IgD-negative memory B cell (primary cell): ENCODE measurements around the gene MPP2. TPM values are rescaled to one million over a fixed set of nuclear protein-coding genes. Genes with fewer than 3 reads are reported as not detected.

Experiments used
- H3K27ac Mint-ChIP-seq, 3 donors: one replicate each; pipeline ENCODE4 v1.8.0; 2020 to 2022; ENCODE audit warnings: mild to moderate bottlenecking in 3 of 3, mixed read lengths in 3 of 3, moderate library complexity in 1 of 3
- H3K27me3 Mint-ChIP-seq: one replicate; pipeline ENCODE4 v1.8.0; 2021; ENCODE audit warnings: mixed read lengths
- H3K36me3 Mint-ChIP-seq: one replicate; pipeline ENCODE4 v1.8.0; 2020; ENCODE audit warnings: mild to moderate bottlenecking, mixed read lengths
- H3K4me1 Mint-ChIP-seq, 3 donors: one replicate each; pipeline ENCODE4 v1.8.0; 2020 to 2022; ENCODE audit warnings: mixed read lengths in 3 of 3, mild to moderate bottlenecking in 1 of 3
- H3K4me3 Mint-ChIP-seq, 4 donors: one replicate each; pipeline ENCODE4 v1.8.0; 2020 to 2022; ENCODE audit warnings: mild to moderate bottlenecking in 4 of 4, mixed read lengths in 4 of 4, moderate library complexity in 3 of 4
- H3K9me3 Mint-ChIP-seq, 3 donors: one replicate each; pipeline ENCODE4 v1.8.0; 2020 to 2021; ENCODE audit warnings: mixed read lengths in 3 of 3, mild to moderate bottlenecking in 1 of 3
- polyA plus RNA-seq: library from polyadenylated mRNA; unstranded; fragments of 300-500 nt; fragmentation: Illumina TruSeq; gene quantifications from one replicate; pipeline ENCODE4 v1.2.3, GENCODE V29; 2021

MPP2 gene
- polyA plus RNA-seq, 1 donor from 2014 or later = 0.18 TPM

GRCh38 chr17:43860927-43861622 is 46.3 kb downstream of the MPP2 start:
- peaks cover 11% of the 10 kb centered on the region for H3K27me3 Mint-ChIP-seq
- H3K27ac Mint-ChIP-seq = no peak overlapping the region
- no peaks in the 10 kb centered on the region for H3K9me3 Mint-ChIP-seq
- H3K36me3 Mint-ChIP-seq = no peaks in the 10 kb centered on the region
- no peak overlapping the region for H3K4me3 Mint-ChIP-seq
- H3K4me1 Mint-ChIP-seq = no peaks in the 10 kb centered on the region

- Mint-ChIP-seq H3K9me3 (no peaks in the 10 kb centered on the region), H3K4me3 (no peak overlapping the region), H3K4me1 (no peaks in the 10 kb centered on the region), H3K27me3 (peaks cover 11% of the 10 kb centered on the region), H3K36me3 (no peaks in the 10 kb centered on the region), H3K27ac (no peak overlapping the region)
Observed at GRCh38 chr17:43860077-43860725, 47.1 kb downstream of the MPP2 start.

GRCh38 chr17:43857957-43858600 is 49.3 kb downstream of the MPP2 start:
- Mint-ChIP-seq H3K36me3 (no peaks in the 10 kb centered on the region), H3K27me3 (peaks cover 7% of the 10 kb centered on the region), H3K9me3 (no peaks in the 10 kb centered on the region), H3K27ac (no peak overlapping the region), H3K4me3 (no peak overlapping the region), H3K4me1 (no peaks in the 10 kb centered on the region)

- Mint-ChIP-seq H3K27ac (no peak overlapping the region), H3K9me3 (no peaks in the 10 kb centered on the region), H3K4me1 (no peaks in the 10 kb centered on the region), H3K27me3 (peaks cover 9% of the 10 kb centered on the region), H3K36me3 (no peaks in the 10 kb centered on the region), H3K4me3 (no peak overlapping the region)
Observed at GRCh38 chr17:43857141-43857540, 50.2 kb downstream of the MPP2 start.

GRCh38 chr17:43856141-43856540 is 51.2 kb downstream of the MPP2 start:
- no peaks in the 10 kb centered on the region for H3K36me3 Mint-ChIP-seq
- H3K9me3 Mint-ChIP-seq = no peaks in the 10 kb centered on the region
- H3K4me1 Mint-ChIP-seq = no peaks in the 10 kb centered on the region
- H3K4me3 Mint-ChIP-seq = no peak overlapping the region
- H3K27ac Mint-ChIP-seq = no peak overlapping the region
- H3K27me3 Mint-ChIP-seq = peaks cover 11% of the 10 kb centered on the region

- H3K36me3 Mint-ChIP-seq = no peaks in the 10 kb centered on the region
- H3K27ac Mint-ChIP-seq = no peak overlapping the region
- H3K4me1 Mint-ChIP-seq = no peaks in the 10 kb centered on the region
- H3K27me3 Mint-ChIP-seq = peaks cover 16% of the 10 kb centered on the region
- no peak overlapping the region for H3K4me3 Mint-ChIP-seq
- no peaks in the 10 kb centered on the region for H3K9me3 Mint-ChIP-seq
Observed at GRCh38 chr17:43855061-43855460, 52.3 kb downstream of the MPP2 start.

GRCh38 chr17:43854498-43854897 is 52.8 kb downstream of the MPP2 start:
- no peak overlapping the region for H3K4me3 Mint-ChIP-seq
- H3K9me3 Mint-ChIP-seq = no peaks in the 10 kb centered on the region
- H3K27me3 Mint-ChIP-seq = peaks cover 16% of the 10 kb centered on the region
- no peaks in the 10 kb centered on the region for H3K36me3 Mint-ChIP-seq
- H3K27ac Mint-ChIP-seq = no peak overlapping the region
- H3K4me1 Mint-ChIP-seq = no peaks in the 10 kb centered on the region

GRCh38 chr17:43853546-43853945 is 53.8 kb downstream of the MPP2 start:
- Mint-ChIP-seq H3K9me3 (no peaks in the 10 kb centered on the region), H3K4me3 (no peak overlapping the region), H3K4me1 (no peaks in the 10 kb centered on the region), H3K27ac (no peak overlapping the region), H3K27me3 (peaks cover 21% of the 10 kb centered on the region), H3K36me3 (no peaks in the 10 kb centered on the region)

- H3K36me3 Mint-ChIP-seq = no peaks in the 10 kb centered on the region
- no peak overlapping the region for H3K27ac Mint-ChIP-seq
- peaks cover 21% of the 10 kb centered on the region for H3K27me3 Mint-ChIP-seq
- peaks cover 0 to under 1% (median 0%) of the 10 kb centered on the region in 3 donors for H3K4me1 Mint-ChIP-seq
- H3K4me3 Mint-ChIP-seq = no peak overlapping the region
- H3K9me3 Mint-ChIP-seq = no peaks in the 10 kb centered on the region
Observed at GRCh38 chr17:43852571-43852970, 54.8 kb downstream of the MPP2 start.

- Mint-ChIP-seq H3K27me3 (peaks cover 20% of the 10 kb centered on the region), H3K4me3 (no peak overlapping the region), H3K36me3 (no peaks in the 10 kb centered on the region), H3K9me3 (no peaks in the 10 kb centered on the region), H3K27ac (no peak overlapping the region), H3K4me1 (peaks cover 0 to 2% (median 0%) of the 10 kb centered on the region in 3 donors)
Observed at GRCh38 chr17:43849116-43849515, 58.2 kb downstream of the MPP2 start.

GRCh38 chr17:43848601-43849000 is 58.7 kb downstream of the MPP2 start:
- Mint-ChIP-seq H3K9me3 (no peaks in the 10 kb centered on the region), H3K36me3 (no peaks in the 10 kb centered on the region), H3K4me1 (peaks cover 0 to 2% (median 0%) of the 10 kb centered on the region in 3 donors), H3K27me3 (peaks cover 20% of the 10 kb centered on the region), H3K4me3 (no peak overlapping the region), H3K27ac (no peak overlapping the region)

- Mint-ChIP-seq H3K9me3 (no peaks in the 10 kb centered on the region), H3K27ac (no peak within 1 kb of the TSS), H3K4me1 (peaks cover 0 to 2% (median 2%) of the 10 kb centered on the region in 3 donors), H3K36me3 (no peaks in the 10 kb centered on the region), H3K4me3 (no peak within 1 kb of the TSS), H3K27me3 (peaks cover 23% of the 10 kb centered on the region)
Observed at GRCh38 chr17:43846963-43847371, 60.4 kb downstream of the MPP2 start, which contains the start of gene CD300LG. TSS of gene CD300LG (plus strand) at chr17:43847176. CDS start at chr17:43847217, 41 bp downstream.

GRCh38 chr17:43846221-43846712 is 61.1 kb downstream of the MPP2 start:
- H3K36me3 Mint-ChIP-seq = no peaks in the 10 kb centered on the region
- no peak overlapping the region for H3K4me3 Mint-ChIP-seq
- peaks cover 24% of the 10 kb centered on the region for H3K27me3 Mint-ChIP-seq
- no peaks in the 10 kb centered on the region for H3K9me3 Mint-ChIP-seq
- H3K4me1 Mint-ChIP-seq = peaks cover 0 to 2% (median 2%) of the 10 kb centered on the region in 3 donors
- no peak overlapping the region for H3K27ac Mint-ChIP-seq

- H3K4me3 Mint-ChIP-seq = no peak overlapping the region
- no peaks in the 10 kb centered on the region for H3K9me3 Mint-ChIP-seq
- peaks cover 0 to 3% (median 2%) of the 10 kb centered on the region in 3 donors for H3K4me1 Mint-ChIP-seq
- no peak overlapping the region for H3K27ac Mint-ChIP-seq
- peaks cover 24% of the 10 kb centered on the region for H3K27me3 Mint-ChIP-seq
- H3K36me3 Mint-ChIP-seq = no peaks in the 10 kb centered on the region
Observed at GRCh38 chr17:43845766-43846165, 61.6 kb downstream of the MPP2 start.

- peaks cover 28% of the 10 kb centered on the region for H3K27me3 Mint-ChIP-seq
- no peaks in the 10 kb centered on the region for H3K36me3 Mint-ChIP-seq
- no peak overlapping the region for H3K4me3 Mint-ChIP-seq
- no peak overlapping the region for H3K27ac Mint-ChIP-seq
- H3K9me3 Mint-ChIP-seq = no peaks in the 10 kb centered on the region
- H3K4me1 Mint-ChIP-seq = peaks cover 0 to 3% (median 2%) of the 10 kb centered on the region in 3 donors
Observed at GRCh38 chr17:43844241-43844640, 63.1 kb downstream of the MPP2 start.
